K562 (cell line): Measurements from ENCODE around the gene GBP5.

Experiments used
- ATF2 ChIP-seq: sonication (generic); formaldehyde crosslinking; IDR thresholded peaks from 2 replicates; pipeline ENCODE4 v1.8.1; 2022; ENCODE audit warnings: missing genetic modification reagents
- FOXA1 ChIP-seq: fragments of 450-650 bp; IDR thresholded peaks from 2 replicates; pipeline ENCODE4 v1.6.1; 2016; ENCODE audit warnings: mild to moderate bottlenecking, borderline replicate concordance
- GATA2 ChIP-seq: sonication (generic); formaldehyde crosslinking; IDR thresholded peaks from 2 replicates; pipeline ENCODE4 v1.4.0; 2020; ENCODE audit warnings: mild to moderate bottlenecking, missing genetic modification reagents
- LEF1 ChIP-seq: fragments of 450-650 bp; IDR thresholded peaks from 2 replicates; pipeline ENCODE4 v1.6.1; 2016; ENCODE audit warnings: mild to moderate bottlenecking
- MTA3 ChIP-seq: fragments of 450-650 bp; formaldehyde crosslinking; IDR thresholded peaks from 2 replicates; pipeline ENCODE4 v1.6.1; 2017; ENCODE audit warnings: mild to moderate bottlenecking, borderline replicate concordance
- MYC ChIP-seq, 2 experiments: fragments of 250-450 bp in 1 of 2; sonication (Bioruptor Pico) in 1 of 2; IDR thresholded peaks; 2 replicates each; pipeline versions ENCODE4 v1.5.1 to v1.6.1; 2012 to 2021; ENCODE audit warnings: low read depth in 2 of 2, borderline replicate concordance in 1 of 2, improper control_type of control experiment in 1 of 2, low read length in 1 of 2, mild to moderate bottlenecking in 1 of 2, moderate library complexity in 1 of 2
- POLR2AphosphoS5 ChIP-seq: IDR thresholded peaks from 2 replicates; pipeline ENCODE4 v1.6.1; 2011; ENCODE audit warnings: mild to moderate bottlenecking, low read depth, low read length, moderate library complexity; ENCODE audit not compliant: control insufficient read depth, insufficient read depth
- RAD21 ChIP-seq, 2 experiments: fragments of 250-450 bp in 1 of 2; fragments of 450-650 bp in 1 of 2; sonication (Bioruptor Pico) in 1 of 2; formaldehyde crosslinking in 1 of 2; IDR thresholded peaks in 1 of 2; conservative IDR thresholded peaks in 1 of 2; 2 replicates each; pipeline versions ENCODE4 v1.4.0 to v1.8.0; 2020 to 2022; ENCODE audit warnings: mild to moderate bottlenecking in 2 of 2, moderate library complexity in 1 of 2
- SIN3B ChIP-seq: fragments of 450-650 bp; IDR thresholded peaks from 2 replicates; pipeline ENCODE4 v1.6.1; 2017; ENCODE audit warnings: low read depth, mild to moderate bottlenecking, moderate library complexity
- THRA ChIP-seq: fragments of 450-650 bp; IDR thresholded peaks from 2 replicates; pipeline ENCODE4 v1.6.1; 2017; ENCODE audit warnings: mild to moderate bottlenecking, moderate library complexity
- ZC3H8 ChIP-seq: fragments of 450-650 bp; IDR thresholded peaks from 2 replicates; pipeline ENCODE4 v1.6.1; 2017
- ZNF274 ChIP-seq: IDR thresholded peaks from 2 replicates; pipeline ENCODE4 v1.6.1; 2011; ENCODE audit warnings: low read depth, mild to moderate bottlenecking, low read length, moderate library complexity, borderline replicate concordance

- TF ChIP-seq MYC (IDR thresholded peaks at IDR 0.05; ENCODE audit: low read depth, low read length) (no peak), MYC (CRISPR knock-in tag; IDR thresholded peaks at IDR 0.05; ENCODE audit: borderline replicate concordance, low read depth) (no peak), POLR2AphosphoS5 (no peak), GATA2 (CRISPR knock-in tag) (no peak), ZC3H8 (no peak), ZNF274 (no peak), FOXA1 (no peak), THRA (no peak), MTA3 (no peak), ATF2 (CRISPR knock-in tag) (no peak), LEF1 (no peak), RAD21 (CRISPR knock-in tag; conservative IDR thresholded peaks at IDR 0.05 in 1 of 2, IDR thresholded peaks at IDR 0.05 in 1 of 2) (no peak), SIN3B (no peak)
These were observed 15.3 kb upstream of the GBP5 start for GRCh38 chr1:89288051-89288340.
